Stimulated activated naive B cell treated with anti-CD40 and anti-IgM and Interleukin-4, amounts not matched to agents 10 μg/mL and 1 μg/mL and 100 μg/mL, for 72 hours (primary cell): ENCODE results near the gene CFLAR.
"Not testable (repeated sequence)": the region's sequence is repeated elsewhere in the genome, so short reads cannot be mapped to it uniquely, and the experiment has no call there.

Experiments used
- ATAC-seq, 2 donors: fragments of 150-1000 bp; cut with Tn5 transposase; replicated peaks; 2 replicates each; pipeline ENCODE4 v1.10.0; 2021; ENCODE audit warnings: moderate library complexity in 1 of 2
- DNase-seq: peaks from one replicate; pipeline ENCODE4 v3.0.0; 2021
- H3K27ac Mint-ChIP-seq: one replicate; pipeline ENCODE4 v1.8.0; 2022; ENCODE audit warnings: mild to moderate bottlenecking, mixed read lengths
- H3K27me3 Mint-ChIP-seq, 2 donors: one replicate each; pipeline ENCODE4 v1.8.0; 2022; ENCODE audit warnings: mixed read lengths in 2 of 2
- H3K36me3 Mint-ChIP-seq, 2 donors: one replicate each; pipeline ENCODE4 v1.8.0; 2022; ENCODE audit warnings: mixed read lengths in 2 of 2, mild to moderate bottlenecking in 1 of 2
- H3K4me1 Mint-ChIP-seq, 2 donors: one replicate each; pipeline ENCODE4 v1.8.0; 2022; ENCODE audit warnings: mixed read lengths in 2 of 2, mild to moderate bottlenecking in 1 of 2
- H3K4me3 Mint-ChIP-seq, 2 donors: one replicate each; pipeline ENCODE4 v1.8.0; 2022; ENCODE audit warnings: mild to moderate bottlenecking in 2 of 2, mixed read lengths in 2 of 2, moderate library complexity in 1 of 2
- H3K9me3 Mint-ChIP-seq, 2 donors: one replicate each; pipeline ENCODE4 v1.8.0; 2022; ENCODE audit warnings: mixed read lengths in 2 of 2, mild to moderate bottlenecking in 1 of 2

Gene CFLAR

DNA sequence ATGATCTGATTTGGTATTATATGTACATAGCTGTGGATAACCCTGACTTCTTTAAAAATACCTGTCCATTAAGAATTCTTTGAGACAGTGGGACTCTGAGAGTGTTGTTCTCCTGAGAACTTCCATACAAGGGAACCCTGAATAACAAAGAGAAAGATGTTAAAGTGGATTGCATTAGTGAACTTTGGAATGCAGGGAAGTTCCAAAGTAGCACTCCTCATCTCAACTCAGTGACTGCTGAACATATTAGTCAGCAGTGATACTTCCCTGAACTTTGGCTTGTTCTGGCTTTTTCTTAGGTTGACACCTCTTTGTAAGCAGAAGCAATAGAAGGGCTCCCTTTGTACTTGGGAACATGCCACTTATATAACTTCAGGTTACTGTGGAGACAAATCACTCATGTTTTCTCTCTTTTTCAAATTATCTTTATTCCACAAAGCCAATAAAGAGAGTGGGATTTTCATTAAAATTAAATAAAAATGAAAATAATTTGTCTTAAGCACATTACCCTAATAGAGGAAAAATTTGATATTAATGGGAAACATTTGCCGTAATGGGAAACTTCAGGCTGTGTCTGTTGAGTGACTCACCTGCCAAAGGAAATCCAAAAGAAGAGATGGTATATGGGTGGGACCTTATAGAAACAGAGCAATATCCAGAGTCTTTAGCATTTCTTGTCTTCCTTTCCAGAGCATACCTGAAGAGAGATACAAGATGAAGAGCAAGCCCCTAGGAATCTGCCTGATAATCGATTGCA lies 33.3 kb downstream of the CFLAR start:
- ATAC-seq (no peak), DNase-seq (no peak)
- Mint-ChIP-seq H3K9me3 (no peaks in the 10 kb centered on the region), H3K27ac (peak overlapping the region; percentile 81), H3K4me3 (no peak overlapping the region), H3K27me3 (no peaks in the 10 kb centered on the region), H3K4me1 (peaks cover 39 to 51% of the 10 kb centered on the region in 2 donors), H3K36me3 (peaks cover 62 to 63% of the 10 kb centered on the region in 2 donors)

- peaks cover 44 to 56% of the 10 kb centered on the region in 2 donors for H3K4me1 Mint-ChIP-seq
- H3K9me3 Mint-ChIP-seq, DNase-seq, H3K4me3 Mint-ChIP-seq, H3K27me3 Mint-ChIP-seq, ATAC-seq: not testable (repeated sequence)
- peaks cover 68 to 69% of the 10 kb centered on the region in 2 donors for H3K36me3 Mint-ChIP-seq
- H3K27ac Mint-ChIP-seq: peak overlapping the region; percentile 81
Observed at GRCh38 chr2:201149821-201150165, 33.8 kb downstream of the CFLAR start.

GRCh38 chr2:201150454-201151020 lies 34.6 kb downstream of the CFLAR start:
- Mint-ChIP-seq H3K27ac (peak overlapping the region; percentile 79), H3K9me3 (no peaks in the 10 kb centered on the region), H3K4me1 (peaks cover 47 to 64% of the 10 kb centered on the region in 2 donors), H3K4me3 (no peak overlapping the region), H3K36me3 (peaks cover 71 to 74% of the 10 kb centered on the region in 2 donors), H3K27me3 (no peaks in the 10 kb centered on the region)
- ATAC-seq: no peak
- DNase-seq: no peak

DNA sequence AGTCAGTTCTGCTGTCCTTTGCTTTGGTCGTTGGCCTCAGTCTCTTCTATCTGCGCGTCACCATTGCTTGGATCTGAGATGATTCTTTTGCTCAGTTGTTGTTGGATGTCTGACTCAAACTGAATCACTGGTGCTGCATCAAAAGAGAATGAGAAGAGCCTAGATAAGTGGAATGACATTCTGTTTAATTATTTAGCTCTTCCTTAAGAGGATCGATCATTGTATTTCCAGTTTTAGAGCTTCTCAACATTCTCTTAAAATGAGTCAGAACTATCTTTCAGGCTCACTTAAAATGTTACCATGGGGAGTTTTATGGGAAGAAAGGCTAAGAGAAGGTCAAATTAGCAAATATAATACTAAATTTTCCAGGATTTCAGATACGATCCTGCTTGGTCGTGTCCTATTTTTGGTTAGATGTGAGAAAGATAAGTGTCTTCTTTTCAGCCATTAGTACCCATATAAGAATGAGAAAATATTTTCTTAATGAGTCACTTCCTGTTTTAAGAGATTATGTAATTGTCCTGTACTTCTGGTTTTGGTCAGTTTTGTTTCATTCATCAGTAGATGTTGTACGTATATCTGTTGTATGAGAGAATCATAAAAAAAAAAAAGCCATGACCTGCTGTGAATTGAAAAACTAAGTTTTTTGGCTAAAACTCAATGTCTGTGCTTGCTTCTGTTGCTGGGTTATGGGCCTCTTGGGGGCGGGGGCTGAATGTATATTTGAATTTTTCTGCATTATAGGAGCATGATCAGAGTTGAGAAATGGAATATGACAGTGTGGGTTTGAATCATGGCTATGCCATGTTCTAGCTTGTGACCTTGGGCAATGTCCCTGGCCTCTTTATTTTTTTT lies 35.4 kb downstream of the CFLAR start:
- no peak overlapping the region for H3K4me3 Mint-ChIP-seq
- peak; percentile 64 to 80 for ATAC-seq

DNA sequence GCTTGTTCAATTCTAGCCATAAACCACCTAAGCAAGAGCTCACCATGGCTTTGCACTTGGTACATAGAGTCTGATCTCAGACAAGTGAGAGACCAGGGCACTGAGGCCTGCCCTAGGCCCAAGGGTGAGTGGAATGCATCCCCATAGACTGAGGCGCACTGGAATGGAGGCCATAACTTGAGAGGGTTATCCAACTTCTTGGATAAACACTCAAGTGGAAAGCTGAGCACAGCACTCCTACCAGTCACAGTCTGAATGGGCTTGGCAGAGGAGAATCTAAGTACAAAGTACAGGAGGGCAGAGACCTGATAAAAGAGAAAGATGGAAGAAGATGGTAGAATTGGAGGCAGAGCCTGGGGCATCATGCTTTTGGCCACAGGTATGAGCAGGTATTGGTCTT lies 36.6 kb downstream of the CFLAR start:
- Mint-ChIP-seq H3K36me3 (peaks cover 69 to 77% of the 10 kb centered on the region in 2 donors), H3K4me1 (peaks cover 52 to 84% of the 10 kb centered on the region in 2 donors), H3K9me3 (no peaks in the 10 kb centered on the region), H3K27ac (peak overlapping the region; percentile 32), H3K4me3 (no peak overlapping the region), H3K27me3 (no peaks in the 10 kb centered on the region)
- DNase-seq (no peak), ATAC-seq (no peak)

More for the DNA sequence above, 35.4 kb downstream of the CFLAR start:
- Mint-ChIP-seq H3K9me3 (no peaks in the 10 kb centered on the region), H3K27me3 (no peaks in the 10 kb centered on the region), H3K36me3 (peaks cover 74 to 75% of the 10 kb centered on the region in 2 donors), H3K27ac (peak overlapping the region; percentile 85), H3K4me1 (peaks cover 53 to 72% of the 10 kb centered on the region in 2 donors)
- DNase-seq: no peak

DNA sequence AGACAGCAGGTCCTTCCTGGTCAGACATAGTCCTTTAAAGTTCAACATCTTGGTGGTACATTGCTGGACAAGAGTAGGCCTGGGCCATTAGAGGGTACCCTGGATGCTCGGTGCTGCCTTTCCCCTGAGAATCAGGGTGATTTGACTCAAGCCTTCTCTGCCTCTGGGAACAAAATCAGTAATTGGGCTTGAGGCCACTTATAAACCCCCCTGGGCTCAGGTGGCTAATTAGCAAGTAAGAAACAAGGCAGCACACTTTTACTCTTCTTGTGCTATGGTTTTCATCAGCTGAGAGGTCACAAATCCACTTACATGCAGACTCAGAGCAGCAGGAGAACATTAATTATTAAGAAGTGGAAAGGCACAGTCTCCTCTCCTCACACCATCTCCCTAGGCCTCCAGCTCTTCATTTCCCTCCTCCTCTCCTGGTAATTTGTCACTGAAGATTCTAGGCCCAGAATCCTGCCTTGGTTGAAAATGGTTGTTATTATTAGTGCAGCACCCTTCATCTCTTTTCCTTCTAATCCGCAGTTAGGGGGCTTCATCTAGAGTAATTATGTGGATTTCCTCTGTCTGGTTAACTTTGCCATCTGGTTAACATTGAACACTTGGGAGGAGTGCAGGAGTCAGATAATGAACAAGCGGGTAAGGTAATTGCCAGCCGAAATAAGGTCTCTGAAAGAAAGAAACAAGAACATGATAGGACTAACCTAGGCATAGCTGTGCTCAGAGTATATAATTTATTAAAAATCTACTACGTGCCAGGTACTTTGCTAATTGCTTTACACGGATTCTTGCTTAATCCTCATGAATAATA lies 37.2 kb downstream of the CFLAR start:
- Mint-ChIP-seq H3K27me3 (no peaks in the 10 kb centered on the region), H3K36me3 (peaks cover 72 to 82% of the 10 kb centered on the region in 2 donors), H3K9me3 (no peaks in the 10 kb centered on the region), H3K27ac (peak overlapping the region; percentile 33), H3K4me3 (no peak overlapping the region), H3K4me1 (peaks cover 59 to 89% of the 10 kb centered on the region in 2 donors)
- ATAC-seq (no peak), DNase-seq (no peak)

DNA sequence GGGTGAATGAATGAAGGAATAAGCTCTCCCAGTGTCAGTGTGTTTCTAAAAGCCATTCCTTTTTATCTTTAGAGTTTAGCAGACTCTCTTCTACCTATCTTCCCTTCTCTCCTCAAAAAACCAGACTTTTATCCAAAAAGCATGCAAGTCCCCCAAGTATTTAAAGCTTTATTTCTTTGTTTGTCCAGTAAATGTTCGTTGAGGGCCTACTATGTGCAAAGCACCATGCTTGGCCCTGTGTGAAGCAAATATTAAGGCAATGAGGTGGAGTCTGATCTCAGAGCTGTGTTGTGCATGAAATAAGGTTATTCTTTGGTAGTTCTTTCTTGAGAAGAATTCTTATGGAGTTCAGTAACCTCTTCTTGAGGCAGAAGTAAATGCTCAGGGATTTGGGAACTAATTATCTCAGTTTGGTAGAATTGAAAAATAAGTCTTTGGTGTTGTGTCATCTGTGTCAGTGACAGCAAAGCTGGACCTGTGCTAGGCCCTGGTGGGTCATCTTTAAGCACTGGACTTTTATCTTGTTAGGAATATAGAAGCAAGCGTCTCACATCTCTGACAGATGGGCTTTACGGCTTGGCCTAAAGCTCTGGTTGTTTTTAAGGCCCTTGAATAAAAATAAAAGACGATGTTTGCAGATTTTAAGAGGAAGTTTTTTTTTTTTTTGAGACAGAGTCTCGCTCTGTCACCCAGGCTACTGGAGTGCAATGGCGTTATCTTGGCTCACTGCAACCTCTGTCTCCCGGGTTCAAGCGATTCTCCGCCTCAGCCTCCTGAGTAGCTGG lies 38.8 kb downstream of the CFLAR start:
- peaks cover 54 to 81% of the 10 kb centered on the region in 2 donors for H3K4me1 Mint-ChIP-seq
- H3K27me3 Mint-ChIP-seq: no peaks in the 10 kb centered on the region
- peaks cover 63 to 73% of the 10 kb centered on the region in 2 donors for H3K36me3 Mint-ChIP-seq
- no peaks in the 10 kb centered on the region for H3K9me3 Mint-ChIP-seq
- H3K4me3 Mint-ChIP-seq: peak overlapping the region; percentile 46 to 50
- H3K27ac Mint-ChIP-seq: peak overlapping the region; percentile 92
- no peak for DNase-seq
- no peak for ATAC-seq

GRCh38 chr2:201156036-201156435 lies 40.1 kb downstream of the CFLAR start:
- peak overlapping the region; percentile 92 for H3K27ac Mint-ChIP-seq
- H3K27me3 Mint-ChIP-seq: no peaks in the 10 kb centered on the region
- H3K4me1 Mint-ChIP-seq: peaks cover 53 to 77% of the 10 kb centered on the region in 2 donors
- ATAC-seq: no peak
- peaks cover 62 to 73% of the 10 kb centered on the region in 2 donors for H3K36me3 Mint-ChIP-seq
- no peaks in the 10 kb centered on the region for H3K9me3 Mint-ChIP-seq
- DNase-seq: no peak
- peak overlapping the region; percentile 46 to 50 for H3K4me3 Mint-ChIP-seq

GRCh38 chr2:201156640-201157039 lies 40.7 kb downstream of the CFLAR start:
- DNase-seq (no peak), ATAC-seq (no peak)
- Mint-ChIP-seq H3K4me1 (peaks cover 47 to 71% of the 10 kb centered on the region in 2 donors), H3K27me3 (no peaks in the 10 kb centered on the region), H3K36me3 (peaks cover 56 to 68% of the 10 kb centered on the region in 2 donors), H3K4me3 (peak overlapping the region in 1 of 2 donors; percentile 19), H3K27ac (peak overlapping the region; percentile 62), H3K9me3 (no peaks in the 10 kb centered on the region)

GRCh38 chr2:201157694-201158093 lies 41.7 kb downstream of the CFLAR start:
- H3K4me1 Mint-ChIP-seq: peaks cover 45 to 73% of the 10 kb centered on the region in 2 donors
- H3K27me3 Mint-ChIP-seq: no peaks in the 10 kb centered on the region
- peak overlapping the region; percentile 8 to 57 for H3K4me3 Mint-ChIP-seq
- peaks cover 61 to 71% of the 10 kb centered on the region in 2 donors for H3K36me3 Mint-ChIP-seq
- DNase-seq: peak; percentile 25
- ATAC-seq: peak; percentile 52 to 56
- no peaks in the 10 kb centered on the region for H3K9me3 Mint-ChIP-seq
- peak overlapping the region; percentile 82 for H3K27ac Mint-ChIP-seq

DNA sequence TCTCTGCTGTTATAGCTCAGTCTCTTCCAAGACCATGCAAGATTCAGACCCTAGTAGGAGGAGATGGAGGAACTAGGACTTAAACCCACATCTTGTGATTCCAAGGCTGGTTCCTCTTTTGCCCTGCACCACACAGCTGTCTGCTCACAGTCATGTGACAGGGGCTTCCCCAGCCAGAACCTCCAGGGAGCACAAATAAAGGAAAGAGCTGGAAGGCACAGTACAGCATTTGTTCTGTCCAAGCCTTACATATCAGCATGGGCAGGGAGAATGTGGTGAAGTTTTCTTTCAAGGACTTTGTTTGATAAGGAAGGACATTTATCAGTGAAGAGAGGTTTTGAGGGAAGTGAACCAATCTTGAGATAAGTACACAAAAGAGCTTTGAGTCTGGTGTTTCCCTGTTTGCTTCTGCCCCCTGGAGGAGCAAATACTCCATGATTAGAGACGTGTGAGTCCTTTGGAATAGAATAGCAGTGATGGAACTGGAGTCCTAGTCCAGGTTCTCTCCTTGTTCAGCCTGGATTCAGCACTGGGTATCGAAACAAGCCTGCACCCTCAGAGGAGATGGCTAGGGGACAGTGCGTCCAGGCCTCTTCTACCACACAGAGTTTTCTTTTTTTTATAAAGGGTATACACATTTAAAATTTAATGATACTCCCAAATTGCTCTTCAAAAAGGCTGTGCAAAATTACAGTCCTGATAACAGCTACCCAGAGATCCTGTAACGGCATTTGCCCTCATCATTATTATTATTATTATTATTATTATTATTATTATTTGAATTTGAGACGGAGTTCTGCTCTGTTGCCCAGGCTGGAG lies 42.4 kb downstream of the CFLAR start:
- ATAC-seq (peak; percentile 96 to 97), DNase-seq (peak; percentile 77)
- peak overlapping the region; percentile 8 to 57 for H3K4me3 Mint-ChIP-seq
- peaks cover 59 to 71% of the 10 kb centered on the region in 2 donors for H3K36me3 Mint-ChIP-seq
- H3K27me3 Mint-ChIP-seq: no peaks in the 10 kb centered on the region
- H3K4me1 Mint-ChIP-seq: peaks cover 40 to 70% of the 10 kb centered on the region in 2 donors
- peak overlapping the region; percentile 82 for H3K27ac Mint-ChIP-seq
- no peaks in the 10 kb centered on the region for H3K9me3 Mint-ChIP-seq

- Mint-ChIP-seq H3K27me3 (no peaks in the 10 kb centered on the region), H3K4me3 (no peak overlapping the region), H3K36me3 (peaks cover 50 to 68% of the 10 kb centered on the region in 2 donors), H3K9me3 (peaks cover 5 to 6% of the 10 kb centered on the region in 2 donors), H3K4me1 (peaks cover 26 to 49% of the 10 kb centered on the region in 2 donors), H3K27ac (no peak overlapping the region)
- DNase-seq (no peak), ATAC-seq (no peak)
Observed at GRCh38 chr2:201164166-201164565, 48.2 kb downstream of the CFLAR start.
